Activated T-cell treated with anti-CD3 and anti-CD28 coated beads for 48 hours (primary cell): ENCODE measurements around the gene MYMX.

Experiments
- DNase-seq: peaks from one replicate; pipeline ENCODE4 v3.0.0-alpha.2; 2020; ENCODE audit warnings: low read depth

The MYMX gene

DNA sequence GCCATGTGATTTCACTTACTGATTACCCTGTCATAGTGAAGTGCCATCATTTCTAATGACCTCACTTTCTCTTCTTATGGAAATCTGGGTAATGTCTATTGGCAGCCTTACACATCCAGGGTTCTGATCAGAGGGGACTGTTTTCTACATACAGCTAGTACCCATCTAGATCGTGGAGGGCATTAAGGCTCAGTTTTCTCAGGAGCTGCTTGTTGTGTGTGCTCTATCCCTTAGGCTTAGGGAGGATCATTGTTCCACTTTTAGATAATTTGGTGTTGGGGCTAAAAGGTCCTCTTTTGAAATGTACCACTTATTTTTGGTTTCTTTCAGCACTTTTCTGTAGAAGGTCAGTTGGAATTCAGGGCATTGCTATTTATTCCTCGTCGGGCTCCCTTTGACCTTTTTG is 34.0 kb downstream of the MYMX start:
- no peak for DNase-seq

DNA sequence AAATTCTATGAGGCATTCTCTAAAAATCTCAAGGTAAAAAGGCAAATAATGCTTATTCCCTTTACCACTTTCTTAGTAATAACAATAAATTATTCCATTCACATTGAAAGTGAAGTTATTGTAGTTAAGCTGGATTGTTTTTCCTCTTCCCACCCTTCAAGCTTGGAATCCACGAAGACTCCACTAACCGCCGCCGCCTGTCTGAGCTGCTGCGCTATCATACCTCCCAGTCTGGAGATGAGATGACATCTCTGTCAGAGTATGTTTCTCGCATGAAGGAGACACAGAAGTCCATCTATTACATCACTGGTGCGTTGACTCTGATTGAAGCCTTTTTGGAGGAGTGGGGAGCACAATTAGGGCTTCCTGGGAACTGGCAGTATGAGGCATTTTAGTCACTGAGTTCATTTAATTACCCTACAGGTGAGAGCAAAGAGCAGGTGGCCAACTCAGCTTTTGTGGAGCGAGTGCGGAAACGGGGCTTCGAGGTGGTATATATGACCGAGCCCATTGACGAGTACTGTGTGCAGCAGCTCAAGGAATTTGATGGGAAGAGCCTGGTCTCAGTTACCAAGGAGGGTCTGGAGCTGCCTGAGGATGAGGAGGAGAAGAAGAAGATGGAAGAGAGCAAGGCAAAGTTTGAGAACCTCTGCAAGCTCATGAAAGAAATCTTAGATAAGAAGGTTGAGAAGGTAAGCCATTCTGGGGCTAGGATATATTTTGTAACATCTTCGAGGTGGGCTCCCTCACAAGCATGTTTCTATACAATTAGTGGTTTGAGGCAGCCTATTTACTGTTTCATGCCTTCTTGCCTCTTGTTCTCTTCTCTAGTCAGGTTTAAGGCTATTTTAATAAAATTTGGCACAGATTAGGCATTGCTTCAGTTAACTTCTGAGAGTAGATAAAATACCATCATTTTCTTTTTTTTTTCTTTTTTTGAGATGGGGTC is 35.1 kb downstream of the MYMX start:
- no peak for DNase-seq

DNA sequence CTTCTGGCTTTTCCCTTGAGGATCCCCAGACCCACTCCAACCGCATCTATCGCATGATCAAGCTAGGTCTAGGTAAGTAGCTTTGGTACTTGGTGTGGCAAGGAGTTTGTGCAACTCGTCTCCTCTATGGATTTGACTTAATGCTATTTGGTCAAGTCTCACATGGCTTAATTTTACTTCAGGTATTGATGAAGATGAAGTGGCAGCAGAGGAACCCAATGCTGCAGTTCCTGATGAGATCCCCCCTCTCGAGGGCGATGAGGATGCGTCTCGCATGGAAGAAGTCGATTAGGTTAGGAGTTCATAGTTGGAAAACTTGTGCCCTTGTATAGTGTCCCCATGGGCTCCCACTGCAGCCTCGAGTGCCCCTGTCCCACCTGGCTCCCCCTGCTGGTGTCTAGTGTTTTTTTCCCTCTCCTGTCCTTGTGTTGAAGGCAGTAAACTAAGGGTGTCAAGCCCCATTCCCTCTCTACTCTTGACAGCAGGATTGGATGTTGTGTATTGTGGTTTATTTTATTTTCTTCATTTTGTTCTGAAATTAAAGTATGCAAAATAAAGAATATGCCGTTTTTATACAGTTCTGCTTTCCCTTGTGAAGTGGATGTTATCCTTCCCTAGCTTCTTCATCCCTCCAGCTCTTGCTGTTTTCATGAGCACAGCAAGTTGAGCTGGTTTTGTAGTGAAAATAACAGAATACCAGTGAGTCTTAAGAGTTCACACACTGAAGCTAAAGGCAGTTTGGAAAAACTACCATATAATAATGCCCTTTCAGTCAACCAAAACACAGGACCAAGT is 36.8 kb downstream of the MYMX start:
- DNase-seq, result peak; percentile 51

DNA sequence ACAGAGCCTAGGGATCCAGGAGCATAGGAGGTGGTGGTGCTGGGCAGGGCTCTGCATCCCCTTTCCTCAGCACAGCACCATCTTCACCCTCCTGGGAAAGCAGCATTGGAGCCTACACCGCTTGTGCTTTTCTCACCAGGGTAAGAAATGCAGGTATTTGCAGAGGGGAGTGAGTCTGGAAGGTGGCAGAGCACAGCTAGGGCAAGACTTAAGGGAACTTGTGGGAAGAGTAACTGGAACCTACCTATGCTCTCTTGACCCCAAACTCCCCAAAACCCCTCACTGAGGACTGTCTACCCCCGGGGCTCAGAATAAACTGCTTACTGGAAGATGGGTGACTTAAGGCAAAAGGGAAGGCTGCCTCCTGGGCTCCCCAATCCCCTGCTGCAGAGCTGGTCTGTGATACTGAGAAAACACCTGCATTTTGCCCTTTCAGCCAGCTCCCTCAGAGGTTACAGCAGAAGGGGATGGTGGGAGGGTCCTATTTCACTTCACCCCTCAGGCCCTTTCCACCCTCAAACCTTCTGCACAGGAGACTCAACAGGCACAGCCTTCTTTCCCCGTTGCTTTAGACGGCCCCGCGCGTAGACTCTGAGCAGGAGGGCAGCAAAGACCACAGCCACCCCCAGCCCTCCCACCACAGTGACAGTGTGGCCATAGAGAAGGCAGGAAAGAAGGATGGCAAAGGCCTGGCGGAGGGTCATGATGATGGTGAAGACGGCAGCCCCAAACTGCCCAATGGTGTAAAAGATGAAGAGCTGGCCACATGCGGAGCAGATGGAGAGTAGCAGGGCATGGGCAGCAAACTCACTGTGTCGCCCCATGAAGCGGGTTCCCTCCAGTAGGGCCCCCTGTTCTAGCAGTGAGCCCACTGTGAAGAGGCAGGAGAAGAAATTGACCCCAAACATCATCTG is 37.7 kb downstream of the MYMX start:
- DNase-seq, result peak; percentile 39

DNA sequence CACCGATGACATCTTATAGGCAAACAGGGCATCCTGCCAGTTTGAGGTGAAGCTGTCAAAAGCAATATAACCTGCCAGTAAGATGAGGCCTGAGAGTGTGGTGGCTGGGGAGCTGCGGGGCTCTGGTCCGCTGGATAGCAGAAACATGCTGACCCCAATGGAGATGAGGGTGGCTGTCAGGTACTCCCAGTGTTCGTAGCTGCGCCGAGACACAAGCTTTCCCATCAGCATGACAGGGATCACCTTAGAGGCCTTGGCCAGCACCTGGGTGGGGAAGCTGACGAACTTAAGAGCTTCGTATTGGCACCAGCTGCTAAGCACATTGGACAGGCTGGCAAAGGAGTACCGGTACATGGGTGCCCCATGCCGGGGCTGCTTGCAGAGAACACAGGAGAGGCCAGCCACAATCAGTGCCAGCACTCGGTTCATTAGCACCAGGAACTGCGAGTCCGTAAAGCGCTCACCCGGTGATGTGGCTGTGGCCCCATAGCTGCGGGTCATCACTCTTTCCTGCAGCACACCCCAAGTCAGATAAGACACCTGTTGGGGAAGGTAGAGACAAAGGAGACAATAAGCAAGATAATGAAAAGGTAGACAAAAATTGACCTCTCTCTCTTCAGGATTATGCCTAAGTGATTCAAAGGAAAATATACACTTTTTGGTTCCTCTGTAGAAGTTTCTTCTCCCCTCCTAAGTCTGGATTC is 38.5 kb downstream of the MYMX start:
- peak; percentile 55 for DNase-seq

DNA sequence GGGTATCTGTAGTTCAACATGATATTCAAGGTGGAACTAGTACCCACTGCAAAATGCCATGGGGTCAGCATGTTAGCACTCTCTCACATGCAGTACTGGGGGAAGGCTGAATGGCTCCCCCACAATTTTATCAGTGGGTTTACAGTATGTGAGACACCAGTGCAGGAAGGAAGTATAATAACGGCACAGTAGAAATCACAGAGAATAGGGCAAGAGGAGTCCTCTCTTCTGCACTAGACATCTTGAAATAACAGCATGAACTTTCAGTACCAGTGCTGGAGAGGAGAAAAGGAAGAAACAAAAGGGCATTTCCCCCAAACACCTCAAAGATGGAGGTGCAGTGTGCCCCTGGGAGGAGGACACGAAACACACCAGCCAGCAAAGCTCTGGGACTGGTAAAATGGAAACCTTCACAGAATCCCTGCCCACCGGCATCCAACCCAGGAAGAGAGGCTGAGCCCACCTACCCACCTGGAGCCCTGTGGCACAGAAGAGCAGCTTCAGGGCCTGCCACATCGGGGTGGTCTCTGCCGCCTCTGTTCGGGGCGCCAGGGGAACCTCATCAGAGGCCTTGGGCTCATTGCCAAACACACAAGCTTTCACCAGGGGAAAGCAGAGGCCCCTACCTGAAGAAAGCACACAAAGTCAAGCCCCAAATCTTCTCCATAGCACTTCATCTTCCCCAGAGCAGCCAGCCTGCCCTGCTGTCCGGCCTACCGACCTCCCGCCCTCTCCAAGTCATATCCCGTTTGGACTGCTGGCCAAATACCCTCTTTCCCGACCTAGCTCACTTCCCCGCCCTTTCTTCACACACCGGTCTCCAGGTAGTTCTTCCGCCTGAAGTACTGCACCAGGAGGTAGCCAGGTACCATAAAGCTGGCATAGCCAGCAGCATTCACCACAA is 39.4 kb downstream of the MYMX start:
- no peak for DNase-seq

DNA sequence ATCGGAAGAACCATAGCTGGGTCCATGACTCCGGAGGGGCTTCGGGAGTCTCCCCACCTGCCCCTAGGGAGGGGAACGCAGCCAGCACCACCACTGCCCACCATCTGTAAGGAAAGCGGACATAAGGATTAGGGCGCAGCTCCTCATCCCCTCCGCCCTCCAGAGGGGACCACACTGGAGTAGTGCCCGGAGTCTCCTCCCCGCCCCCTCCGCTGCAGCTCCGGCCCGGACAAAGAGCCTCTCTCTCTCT is 40.0 kb downstream of the MYMX start:
- no peak for DNase-seq

DNA sequence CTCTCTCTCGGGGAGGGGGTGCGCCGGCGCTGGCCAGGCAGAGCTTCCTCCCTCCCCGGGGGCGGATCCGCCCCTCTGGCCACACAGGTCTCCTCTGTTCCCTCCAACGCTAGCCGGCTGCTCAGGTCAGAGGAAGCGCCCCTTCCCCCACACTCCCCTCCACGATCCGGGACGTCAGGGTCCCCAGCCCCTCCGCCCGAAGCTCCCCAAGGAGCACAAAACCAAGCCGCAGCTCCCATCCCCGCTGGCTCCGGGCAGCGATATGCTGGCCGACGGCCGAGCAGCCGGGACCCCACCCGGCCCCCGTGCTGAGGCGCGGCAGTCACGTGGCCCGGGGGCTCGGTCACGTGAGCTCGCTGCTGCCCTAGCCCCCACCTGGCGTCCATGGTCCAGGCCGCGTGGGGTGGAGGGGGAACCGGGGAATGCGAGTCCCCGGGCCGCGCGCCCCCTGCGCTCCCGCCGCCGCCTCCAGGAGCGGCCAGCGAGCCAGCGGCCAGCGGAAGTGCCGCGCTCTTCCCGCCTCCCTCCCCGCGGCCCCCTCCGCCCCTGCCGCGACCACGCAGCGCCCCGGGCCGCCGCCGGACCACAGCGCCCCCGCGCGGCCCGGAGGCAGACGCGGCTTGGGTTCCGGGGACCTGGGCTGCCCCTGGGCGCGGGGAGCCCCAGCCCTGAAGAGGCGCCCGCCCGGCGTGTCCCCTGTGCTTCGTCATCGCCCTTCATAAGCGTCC is 40.5 kb downstream of the MYMX start, which contains the start of gene SLC35B2:
Gene SLC35B2, minus strand, starts transcription at position 504 of the 728 bp plus-strand sequence. Its CDS starts 118 bp downstream, at position 386.
- peak; percentile 65 for DNase-seq

DNA sequence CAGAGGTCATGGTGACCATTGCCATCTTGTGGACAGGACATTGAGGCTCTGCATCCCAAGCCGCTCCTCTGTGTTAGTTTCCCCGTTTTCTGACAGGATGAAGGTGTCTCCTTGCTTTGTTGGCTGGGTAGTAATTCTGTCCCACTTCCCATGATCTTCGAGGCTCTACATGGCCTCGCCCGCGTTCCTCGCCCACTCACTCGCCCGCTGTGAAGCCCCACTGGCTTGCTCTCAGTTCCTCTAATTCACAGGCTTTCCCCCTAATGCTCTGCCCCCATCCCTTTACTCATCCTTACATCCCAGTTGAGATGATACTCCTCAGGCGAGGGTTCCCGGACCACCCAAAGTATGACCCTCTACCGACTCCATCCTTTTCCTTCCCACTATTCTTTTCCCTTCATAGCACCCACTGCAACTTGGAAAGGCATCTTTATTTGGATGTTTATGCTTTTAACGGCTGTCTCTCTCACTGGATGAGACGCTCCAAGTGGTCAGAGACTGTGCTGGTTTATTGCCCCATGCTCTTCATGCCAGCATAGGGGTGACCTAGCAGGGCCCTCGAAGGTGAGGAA is 41.1 kb downstream of the MYMX start:
- DNase-seq, result no peak

- DNase-seq, result no peak
These were observed 41.7 kb downstream of the MYMX start for GRCh38 chr6:44258325-44258863.

DNA sequence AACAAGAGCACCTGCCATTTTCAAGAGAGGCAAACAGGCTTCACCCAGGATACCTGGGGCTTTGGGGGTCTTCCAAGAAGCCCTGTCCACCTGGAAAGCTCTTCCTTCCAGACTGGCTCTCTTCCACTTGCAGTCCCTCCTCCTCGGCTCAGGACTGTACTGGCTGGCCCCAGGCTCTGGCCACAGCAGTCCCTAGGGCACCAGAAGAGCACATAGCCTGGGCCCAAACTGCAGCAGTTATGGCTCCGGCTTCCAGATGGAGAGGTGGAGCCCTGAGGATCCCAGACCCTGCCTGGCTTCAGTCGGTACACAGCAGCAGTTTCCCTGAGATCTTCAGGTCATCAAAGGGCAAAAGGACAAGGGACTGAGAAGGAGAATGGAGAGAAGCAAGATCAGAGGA is 42.2 kb downstream of the MYMX start:
- no peak for DNase-seq

- no peak for DNase-seq
These were observed 43.3 kb downstream of the MYMX start for GRCh38 chr6:44260011-44260410.

DNA sequence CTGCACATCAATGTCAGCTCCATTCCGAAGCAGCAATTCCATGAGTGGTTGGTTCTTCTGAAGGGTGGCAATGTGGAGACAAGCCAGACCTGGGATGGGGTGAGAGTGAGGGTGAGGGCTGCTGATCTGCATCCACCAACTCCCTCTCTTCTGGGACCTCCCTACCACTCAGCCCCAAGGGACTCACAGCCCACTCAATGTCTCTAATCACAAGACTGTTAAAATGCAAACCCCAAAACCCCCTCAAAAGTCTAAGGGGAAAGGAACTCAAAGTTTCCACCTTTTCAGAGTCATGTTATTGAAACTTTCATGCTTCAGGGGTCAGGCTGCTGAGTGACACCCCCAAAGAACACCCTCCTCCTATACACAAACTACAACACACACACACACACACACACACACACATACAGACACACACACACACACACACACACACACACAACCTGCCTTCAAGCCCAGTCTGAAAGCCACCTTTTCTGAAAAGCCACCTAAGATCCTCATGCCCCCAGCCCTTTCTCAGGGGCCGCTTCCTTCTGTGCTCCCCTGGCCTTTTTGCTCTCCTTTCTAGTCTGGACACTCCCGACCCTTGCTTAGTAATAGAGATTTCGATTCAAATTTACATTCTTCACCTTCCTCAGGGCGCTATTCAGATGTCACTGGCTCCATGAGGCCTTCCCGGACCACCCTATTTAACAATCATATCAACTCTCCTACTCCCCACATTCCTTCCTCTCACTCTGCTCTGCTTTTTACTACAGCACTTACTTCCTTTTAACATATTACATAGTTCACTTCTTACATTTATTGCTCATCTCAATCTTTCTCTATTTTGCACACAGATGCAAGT is 43.9 kb downstream of the MYMX start:
- no peak for DNase-seq

- no peak for DNase-seq
These were observed 44.9 kb downstream of the MYMX start for GRCh38 chr6:44261581-44261980.

DNA sequence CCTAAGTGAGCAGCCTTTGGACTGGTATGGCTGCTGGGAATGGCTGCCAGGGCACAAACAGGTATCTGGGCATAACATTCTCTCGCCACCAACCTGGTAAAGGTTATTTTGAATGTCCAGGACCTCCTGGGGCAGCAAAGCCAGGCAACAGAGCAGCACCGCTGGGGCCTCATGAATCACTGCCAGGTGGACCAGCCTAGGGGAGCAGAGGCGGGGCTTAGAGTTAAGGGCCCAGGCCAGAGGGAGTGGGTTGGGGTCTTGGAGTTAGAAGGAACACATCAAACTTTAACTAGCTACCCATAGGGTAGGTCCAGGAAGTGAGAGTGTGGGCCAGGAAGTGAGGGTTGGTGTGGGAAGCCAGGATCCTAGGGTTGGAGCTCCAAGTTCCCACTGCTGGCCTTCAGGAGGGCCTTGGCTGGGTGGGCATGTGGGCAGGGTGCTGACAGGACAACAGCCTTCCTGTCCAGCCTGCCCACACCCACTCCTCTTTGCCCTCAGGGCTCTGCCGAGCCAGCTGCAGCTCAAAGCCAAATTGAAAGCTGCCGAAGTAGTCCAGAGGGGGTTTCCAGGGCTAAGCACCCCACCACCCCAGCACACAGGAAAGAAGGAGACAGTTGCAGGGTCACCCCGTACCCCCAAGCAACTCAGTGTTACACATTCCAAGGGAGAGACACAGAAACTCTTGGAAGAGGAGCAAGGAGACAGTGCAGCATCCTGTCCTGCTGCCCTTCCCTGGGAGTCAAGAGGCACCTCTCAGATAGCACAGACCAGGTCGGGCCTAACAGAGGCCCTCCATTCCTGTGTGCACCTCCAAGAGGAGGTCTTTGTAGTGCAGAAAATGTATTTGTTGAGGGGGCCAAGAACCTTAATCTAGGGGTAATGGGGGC is 46.0 kb downstream of the MYMX start:
- no peak for DNase-seq

DNA sequence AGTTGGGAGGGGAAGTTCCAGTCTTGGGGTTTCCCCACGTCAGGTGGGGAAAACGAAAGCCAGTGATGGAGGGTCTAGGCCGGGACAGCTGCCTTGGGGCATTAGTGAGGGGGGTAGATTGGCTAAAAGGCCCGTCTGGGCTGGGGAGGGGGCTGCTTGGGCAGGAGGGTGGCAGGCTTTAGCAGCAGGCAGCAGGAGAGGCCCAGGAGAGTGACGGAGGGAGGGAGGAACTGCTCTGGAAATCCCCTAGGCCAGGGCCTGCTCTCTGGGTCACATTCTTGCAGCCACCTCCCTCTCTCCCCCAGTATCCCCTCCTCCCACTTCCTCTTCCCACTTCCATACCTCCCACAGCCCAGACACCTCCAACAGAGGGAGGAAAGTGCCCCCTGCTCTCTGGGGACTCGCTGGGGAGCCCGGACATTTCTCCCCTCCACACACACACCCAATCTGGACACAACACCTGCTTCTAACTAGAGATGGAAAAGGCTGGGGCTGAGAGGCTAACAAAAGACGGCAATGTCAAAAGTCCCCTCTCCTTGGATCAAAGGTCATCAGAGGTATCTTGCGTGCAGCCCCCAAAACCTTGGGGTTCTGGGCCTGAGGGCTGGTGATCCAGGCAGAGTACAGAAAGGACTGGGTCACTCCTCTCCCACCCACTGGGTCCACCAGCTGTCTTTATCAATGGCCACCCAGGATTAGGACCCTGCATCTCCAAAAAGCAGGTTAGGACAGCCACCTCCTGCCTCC is 46.8 kb downstream of the MYMX start:
- DNase-seq, result no peak
